ENCODE data around the gene LANCL2. TPM values are rescaled to one million over a fixed set of nuclear protein-coding genes. Genes with fewer than 3 reads are reported as not detected.

LANCL2 gene
- total and polyA plus RNA-seq, 8 donors: 4.9 to 25.9 (median 16.4) TPM

- WGBS, 5 donors: 0 to 59% (median 27%) methylated on average over 2 of the region's 2 CpGs
- DNase-seq: no peak
- Histone ChIP-seq H3K4me3 (no peak overlapping the region), H3K27me3 (no peaks in the 10 kb centered on the region), H3K36me3 (peaks cover 0 to 14% (median 11%) of the 10 kb centered on the region in 4 donors), H3K27ac (peak overlapping the region; percentile 3 to 67 (median 54)), H3K9me3 (no peaks in the 10 kb centered on the region), H3K4me1 (peaks cover 14 to 37% (median 28%) of the 10 kb centered on the region in 4 donors)
- intact Hi-C loops (cut with DNase I; ENCODE audit: low total_unique reads): no loop called here
- TF ChIP-seq CTCF (IDR thresholded peaks at IDR 0.05) (no peak), POLR2AphosphoS5 (IDR thresholded peaks at IDR 0.05) (peak in 1 of 3 donors; percentile 17)
Observed at GRCh38 chr7:55431898-55432297, 66.8 kb downstream of the LANCL2 start.

- 58 to 74% (median 69%) methylated on average over 3 of the region's 3 CpGs for WGBS, 5 donors
- DNase-seq: no peak
- no peak for TF ChIP-seq POLR2A (IDR thresholded peaks at IDR 0.05)
- no peak for TF ChIP-seq POLR2AphosphoS5 (IDR thresholded peaks at IDR 0.05)
- TF ChIP-seq CTCF (IDR thresholded peaks at IDR 0.05): no peak
- no peak for TF ChIP-seq EP300 (IDR thresholded peaks at IDR 0.05)
- Histone ChIP-seq H3K4me3 (no peak overlapping the region), H3K36me3 (peaks cover 0 to 14% (median 9%) of the 10 kb centered on the region in 4 donors), H3K27ac (peak overlapping the region in 1 of 5 donors; percentile 8), H3K4me1 (peaks cover 14 to 37% (median 28%) of the 10 kb centered on the region in 4 donors), H3K9me3 (no peaks in the 10 kb centered on the region), H3K27me3 (no peaks in the 10 kb centered on the region)
- intact Hi-C loops (cut with DNase I; ENCODE audit: low total_unique reads): no loop called here
Observed at GRCh38 chr7:55432506-55432905, 67.4 kb downstream of the LANCL2 start.

GRCh38 chr7:55432939-55433784 is 68.0 kb downstream of the LANCL2 start:
- intact Hi-C loops (cut with DNase I; ENCODE audit: low total_unique reads): no loop called here
- Histone ChIP-seq H3K9me3 (no peaks in the 10 kb centered on the region), H3K27ac (no peak overlapping the region), H3K36me3 (peaks cover 0 to 12% (median 5%) of the 10 kb centered on the region in 4 donors), H3K4me1 (peaks cover 14 to 37% (median 28%) of the 10 kb centered on the region in 4 donors), H3K4me3 (no peak overlapping the region), H3K27me3 (no peaks in the 10 kb centered on the region)
- no peak for TF ChIP-seq EP300 (IDR thresholded peaks at IDR 0.05)
- no peak for TF ChIP-seq POLR2AphosphoS5 (IDR thresholded peaks at IDR 0.05)
- TF ChIP-seq POLR2A (IDR thresholded peaks at IDR 0.05): no peak
- peak in 4 of 7 experiments; percentile 14 to 24 (median 21) for TF ChIP-seq CTCF (IDR thresholded peaks at IDR 0.05)
- peak in 1 of 2 donors; percentile 64 for DNase-seq
- 57 to 67% (median 61%) methylated on average over 13 of the region's 13 CpGs for WGBS, 5 donors

GRCh38 chr7:55435466-55435865 is 70.3 kb downstream of the LANCL2 start:
- intact Hi-C loops (cut with DNase I; ENCODE audit: low total_unique reads): no loop called here
- Histone ChIP-seq H3K36me3 (peaks cover 0 to 12% (median 3%) of the 10 kb centered on the region in 4 donors), H3K4me3 (no peak overlapping the region), H3K9me3 (no peaks in the 10 kb centered on the region), H3K27ac (no peak overlapping the region), H3K4me1 (peaks cover 14 to 29% (median 22%) of the 10 kb centered on the region in 4 donors), H3K27me3 (no peaks in the 10 kb centered on the region)
- 77 to 86% (median 82%) methylated on average over 9 to 10 of the region's 10 CpGs for WGBS, 5 donors
- TF ChIP-seq POLR2A (IDR thresholded peaks at IDR 0.05) (no peak), POLR2AphosphoS5 (IDR thresholded peaks at IDR 0.05) (no peak), CTCF (IDR thresholded peaks at IDR 0.05) (no peak), EP300 (IDR thresholded peaks at IDR 0.05) (no peak)
- DNase-seq: no peak

All from stomach (tissue), 9 donors.